Transverse colon (tissue), 4 donors: ENCODE results near the gene ATXN2.

Experiments used
- EP300 ChIP-seq: sonication (generic); formaldehyde crosslinking; IDR thresholded peaks from one replicate; pipeline ENCODE4 v1.6.1; 2017; ENCODE audit warnings: antibody characterized with exemption, low read depth
- POLR2A ChIP-seq: fragments of 450-650 bp; IDR thresholded peaks from one replicate; pipeline ENCODE4 v1.6.1; 2016; ENCODE audit warnings: antibody characterized with exemption, mild to moderate bottlenecking, moderate library complexity
- POLR2AphosphoS5 ChIP-seq, 3 donors: sonication (generic); formaldehyde crosslinking; IDR thresholded peaks; one replicate each; pipeline ENCODE4 v1.6.1; 2016; ENCODE audit warnings: antibody characterized with exemption in 3 of 3
- TF ChIP-seq, protein P1 (sequence below), 5 experiments: fragments of 200-600 bp in 3 of 5; fragments of 450-650 bp in 2 of 5; sonication (generic) in 3 of 5; IDR thresholded peaks; 1 replicate in 2 of 5; 2 replicates in 3 of 5; pipeline ENCODE4 v1.5.1; 2016 to 2017; ENCODE audit warnings: antibody characterized with exemption in 5 of 5, inconsistent platforms in 3 of 5, mild to moderate bottlenecking in 2 of 5, moderate library complexity in 1 of 5

DNA sequence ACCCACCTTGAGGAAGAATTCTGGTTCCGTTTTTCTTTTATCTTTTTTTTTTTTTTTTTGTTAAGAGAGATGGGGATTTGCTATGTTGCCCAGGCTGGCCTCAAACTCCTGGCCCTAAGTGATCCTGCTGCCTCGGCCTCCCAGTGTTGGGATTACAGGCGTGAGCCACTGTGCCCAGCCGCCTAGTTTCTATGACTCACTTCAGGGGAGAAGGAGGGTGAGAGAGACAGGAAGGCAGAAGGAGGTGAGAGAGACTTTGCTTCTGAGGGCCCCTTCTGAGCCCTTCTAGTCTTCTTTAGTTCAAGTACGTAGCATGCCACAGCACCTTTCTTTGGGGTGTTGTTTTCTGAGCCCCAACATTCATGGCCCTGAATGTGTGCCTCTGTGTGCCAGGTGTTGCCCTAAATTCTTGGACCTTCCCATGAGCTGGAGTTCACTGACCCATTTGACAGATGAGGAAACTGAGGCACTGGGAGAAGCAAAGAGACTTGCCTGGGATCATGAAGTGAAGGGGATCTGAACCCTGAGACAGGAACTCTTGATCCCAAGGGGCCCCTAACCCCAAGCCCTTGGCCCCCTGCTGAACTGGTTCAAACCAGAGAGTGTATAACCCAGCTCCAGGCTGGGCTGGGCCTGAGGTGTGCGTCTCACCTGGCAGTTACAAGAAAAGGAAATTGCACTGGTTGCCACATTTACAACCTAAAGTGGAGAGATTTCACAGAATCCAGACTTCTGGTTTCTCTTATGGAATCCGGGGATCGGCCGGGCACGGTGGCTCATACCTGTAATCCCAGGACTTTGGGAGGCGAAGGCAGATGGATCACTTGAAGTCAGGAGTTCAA, 172.6 kb downstream of the ATXN2 start:
- TF ChIP-seq, protein P1, sequence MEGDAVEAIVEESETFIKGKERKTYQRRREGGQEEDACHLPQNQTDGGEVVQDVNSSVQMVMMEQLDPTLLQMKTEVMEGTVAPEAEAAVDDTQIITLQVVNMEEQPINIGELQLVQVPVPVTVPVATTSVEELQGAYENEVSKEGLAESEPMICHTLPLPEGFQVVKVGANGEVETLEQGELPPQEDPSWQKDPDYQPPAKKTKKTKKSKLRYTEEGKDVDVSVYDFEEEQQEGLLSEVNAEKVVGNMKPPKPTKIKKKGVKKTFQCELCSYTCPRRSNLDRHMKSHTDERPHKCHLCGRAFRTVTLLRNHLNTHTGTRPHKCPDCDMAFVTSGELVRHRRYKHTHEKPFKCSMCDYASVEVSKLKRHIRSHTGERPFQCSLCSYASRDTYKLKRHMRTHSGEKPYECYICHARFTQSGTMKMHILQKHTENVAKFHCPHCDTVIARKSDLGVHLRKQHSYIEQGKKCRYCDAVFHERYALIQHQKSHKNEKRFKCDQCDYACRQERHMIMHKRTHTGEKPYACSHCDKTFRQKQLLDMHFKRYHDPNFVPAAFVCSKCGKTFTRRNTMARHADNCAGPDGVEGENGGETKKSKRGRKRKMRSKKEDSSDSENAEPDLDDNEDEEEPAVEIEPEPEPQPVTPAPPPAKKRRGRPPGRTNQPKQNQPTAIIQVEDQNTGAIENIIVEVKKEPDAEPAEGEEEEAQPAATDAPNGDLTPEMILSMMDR (IDR thresholded peaks at IDR 0.05), result no peak
- TF ChIP-seq EP300 (no peak), POLR2A (no peak), POLR2AphosphoS5 (IDR thresholded peaks at IDR 0.05) (no peak)
